SK-N-SH (cell line): ENCODE data around the gene OR2H1.

Source experiments
- FOSL2 ChIP-seq: IDR thresholded peaks from 2 replicates; pipeline ENCODE4 v1.4.0; 2012; ENCODE audit warnings: low read depth, mild to moderate bottlenecking, moderate library complexity, borderline replicate concordance
- JUND ChIP-seq: IDR thresholded peaks from 2 replicates; pipeline ENCODE4 v1.4.0; 2012
- TF ChIP-seq, protein P1 (sequence below): IDR thresholded peaks from 2 replicates; pipeline ENCODE4 v1.4.0; 2012; ENCODE audit warnings: low read depth

DNA sequence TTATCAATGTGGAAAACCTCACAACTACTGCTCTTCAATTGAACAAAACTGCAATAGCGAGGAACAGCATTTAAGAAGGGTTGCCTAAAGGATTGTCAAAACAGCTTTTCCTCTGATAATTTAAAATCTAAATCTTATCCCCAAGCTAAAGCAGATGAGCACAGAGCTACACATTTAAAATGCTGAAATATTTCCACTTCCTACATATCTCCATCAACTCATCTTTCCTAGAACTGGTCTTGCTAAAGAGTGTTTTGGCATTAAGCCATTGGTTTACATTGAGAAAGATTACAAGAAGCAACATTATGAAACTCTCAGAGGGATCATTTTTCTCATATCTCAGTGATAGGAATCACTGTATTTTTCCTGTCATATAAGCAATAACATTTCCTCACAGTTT lies 14.2 kb upstream of the OR2H1 start:
- TF ChIP-seq JUND: no peak
- TF ChIP-seq, protein P1, sequence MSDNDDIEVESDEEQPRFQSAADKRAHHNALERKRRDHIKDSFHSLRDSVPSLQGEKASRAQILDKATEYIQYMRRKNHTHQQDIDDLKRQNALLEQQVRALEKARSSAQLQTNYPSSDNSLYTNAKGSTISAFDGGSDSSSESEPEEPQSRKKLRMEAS: no peak
- no peak for TF ChIP-seq FOSL2
